Naive B cell (primary cell): Measurements from ENCODE around the gene GIMAP1. TPM values are rescaled to one million over a fixed set of nuclear protein-coding genes. Genes with fewer than 3 reads are reported as not detected.
A peak's percentile ranks its signal among the peaks of the same experiment; 100 is the strongest.

ENCODE experiments used
- ATAC-seq, 2 donors: fragments of 150-1000 bp; cut with Tn5 transposase; 2 replicates each; pipeline ENCODE4 v1.10.0; 2021; ENCODE audit warnings: low read depth in 2 of 2, mild to moderate bottlenecking in 2 of 2, moderate library complexity in 2 of 2
- DNase-seq: peaks from one replicate; pipeline ENCODE4 v3.0.0; 2022
- H3K27ac Mint-ChIP-seq, 6 donors: one replicate each; pipeline ENCODE4 v1.8.0; 2020 to 2022; ENCODE audit warnings: mild to moderate bottlenecking in 6 of 6, mixed read lengths in 6 of 6, moderate library complexity in 5 of 6, inconsistent platforms in 2 of 6
- H3K27me3 Mint-ChIP-seq, 3 donors: one replicate each; pipeline ENCODE4 v1.8.0; 2021 to 2022; ENCODE audit warnings: mixed read lengths in 3 of 3, mild to moderate bottlenecking in 1 of 3
- H3K36me3 Mint-ChIP-seq, 2 donors: one replicate each; pipeline ENCODE4 v1.8.0; 2020 to 2022; ENCODE audit warnings: mixed read lengths in 2 of 2, inconsistent platforms in 1 of 2, mild to moderate bottlenecking in 1 of 2
- H3K4me1 Mint-ChIP-seq, 3 donors: one replicate each; pipeline ENCODE4 v1.8.0; 2020 to 2022; ENCODE audit warnings: mixed read lengths in 3 of 3, inconsistent platforms in 1 of 3, mild to moderate bottlenecking in 1 of 3, moderate library complexity in 1 of 3
- H3K4me3 Mint-ChIP-seq, 8 donors: one replicate each; pipeline ENCODE4 v1.8.0; 2020 to 2022; ENCODE audit warnings: mild to moderate bottlenecking in 8 of 8, mixed read lengths in 8 of 8, moderate library complexity in 8 of 8, inconsistent platforms in 2 of 8
- H3K9me3 Mint-ChIP-seq, 7 donors: one replicate each; pipeline ENCODE4 v1.8.0; 2020 to 2022; ENCODE audit warnings: mixed read lengths in 7 of 7, mild to moderate bottlenecking in 5 of 7, inconsistent platforms in 2 of 7, moderate library complexity in 1 of 7
- polyA plus RNA-seq, 6 donors: library from polyadenylated mRNA; unstranded; fragments of 300-500 nt; fragmentation: Illumina TruSeq; gene quantifications; one replicate each; pipeline ENCODE4 v1.2.3, GENCODE V29; 2021; ENCODE audit warnings: low read depth in 6 of 6

The GIMAP1 gene
- polyA plus RNA-seq, 6 donors from 2014 or later = 0.58 to 1.8 (median 0.92) TPM

DNA sequence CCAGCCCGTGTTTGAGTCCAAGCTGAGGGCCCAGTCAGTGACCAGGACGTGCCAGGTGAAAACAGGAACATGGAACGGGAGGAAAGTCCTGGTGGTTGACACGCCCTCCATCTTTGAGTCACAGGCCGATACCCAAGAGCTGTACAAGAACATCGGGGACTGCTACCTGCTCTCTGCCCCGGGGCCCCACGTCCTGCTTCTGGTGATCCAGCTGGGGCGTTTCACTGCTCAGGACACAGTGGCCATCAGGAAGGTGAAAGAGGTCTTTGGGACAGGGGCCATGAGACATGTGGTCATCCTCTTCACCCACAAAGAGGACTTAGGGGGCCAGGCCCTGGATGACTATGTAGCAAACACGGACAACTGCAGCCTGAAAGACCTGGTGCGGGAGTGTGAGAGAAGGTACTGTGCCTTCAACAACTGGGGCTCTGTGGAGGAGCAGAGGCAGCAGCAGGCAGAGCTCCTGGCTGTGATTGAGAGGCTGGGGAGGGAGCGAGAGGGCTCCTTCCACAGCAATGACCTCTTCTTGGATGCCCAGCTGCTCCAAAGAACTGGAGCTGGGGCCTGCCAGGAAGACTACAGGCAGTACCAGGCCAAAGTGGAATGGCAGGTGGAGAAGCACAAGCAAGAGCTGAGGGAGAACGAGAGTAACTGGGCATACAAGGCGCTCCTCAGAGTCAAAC, 26.0 kb downstream of the GIMAP1 start:
- DNase-seq = no peak
- Mint-ChIP-seq H3K36me3 (no peaks in the 10 kb centered on the region), H3K4me1 (peaks cover 2 to 7% (median 3%) of the 10 kb centered on the region in 3 donors)

DNA sequence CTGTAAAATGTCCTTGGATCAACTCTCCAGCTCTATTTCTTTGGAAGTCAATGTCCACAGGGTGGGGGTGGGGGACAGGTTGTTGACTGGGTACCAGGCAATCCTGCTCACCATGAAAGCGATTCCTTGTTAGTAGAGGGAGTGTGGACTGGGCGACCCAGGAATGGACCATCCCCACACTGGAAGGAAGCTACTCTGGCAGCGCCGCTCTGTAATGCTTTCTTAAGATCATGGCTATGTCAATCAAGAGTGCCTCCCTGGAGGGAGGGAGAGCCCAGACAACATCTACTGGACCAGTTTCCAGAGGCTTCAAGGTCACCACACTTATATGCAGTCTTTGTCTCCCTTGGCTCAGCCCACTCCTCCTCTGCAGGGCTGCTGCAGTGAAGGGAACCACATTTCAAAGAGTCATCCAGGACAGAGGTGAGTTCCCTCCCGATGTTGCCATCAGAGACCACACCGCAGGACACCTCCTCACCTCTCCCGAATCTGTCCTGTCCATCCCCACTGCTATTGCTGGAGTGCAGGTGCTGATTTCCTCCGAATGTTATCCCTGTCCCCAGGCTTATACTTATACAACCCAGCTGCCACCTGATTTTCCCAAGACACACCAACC, 27.7 kb downstream of the GIMAP1 start:
- DNase-seq (no peak), ATAC-seq (no peak)
- Mint-ChIP-seq H3K36me3 (no peaks in the 10 kb centered on the region), H3K4me3 (no peak overlapping the region), H3K27me3 (peaks cover 19 to 33% (median 32%) of the 10 kb centered on the region in 3 donors), H3K9me3 (peaks cover 0 to 11% (median 0%) of the 10 kb centered on the region in 7 donors), H3K4me1 (peaks cover 0 to 2% (median 0%) of the 10 kb centered on the region in 3 donors), H3K27ac (peak overlapping the region in 1 of 6 donors; percentile 63)

More for the DNA sequence above, 26.0 kb downstream of the GIMAP1 start:
- H3K9me3 Mint-ChIP-seq = peaks cover 0 to 11% (median 0%) of the 10 kb centered on the region in 7 donors
- H3K4me3 Mint-ChIP-seq = no peak overlapping the region
- no peak for ATAC-seq
- H3K27me3 Mint-ChIP-seq = peaks cover 28 to 40% (median 30%) of the 10 kb centered on the region in 3 donors
- H3K27ac Mint-ChIP-seq = peak overlapping the region in 1 of 6 donors; percentile 7

DNA sequence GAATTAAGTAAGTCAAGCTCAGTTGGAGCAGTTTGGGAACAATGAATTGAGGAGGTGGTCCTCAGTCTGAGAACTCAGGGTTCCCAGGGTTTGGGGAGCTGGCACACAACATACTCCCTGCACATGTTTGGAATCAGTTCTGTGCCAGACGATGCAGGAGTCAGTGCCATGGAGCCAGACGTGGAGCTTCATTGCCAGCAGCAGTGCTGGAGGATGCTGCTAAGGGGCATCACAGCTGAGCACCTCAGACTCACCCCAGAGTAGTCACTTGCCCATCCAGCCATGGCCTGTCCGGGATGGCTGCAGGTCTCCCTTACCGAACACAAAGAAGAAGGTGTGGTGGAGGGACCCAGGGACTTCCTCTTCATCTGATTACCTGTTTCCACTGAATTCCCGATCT, 28.7 kb downstream of the GIMAP1 start:
- ATAC-seq (no peak), DNase-seq (no peak)
- Mint-ChIP-seq H3K4me3 (no peak overlapping the region), H3K27me3 (peaks cover 15 to 30% (median 27%) of the 10 kb centered on the region in 3 donors), H3K9me3 (peaks cover 0 to 10% (median 0%) of the 10 kb centered on the region in 7 donors), H3K36me3 (no peaks in the 10 kb centered on the region), H3K4me1 (peaks cover 0 to 2% (median 0%) of the 10 kb centered on the region in 3 donors), H3K27ac (no peak overlapping the region)

DNA sequence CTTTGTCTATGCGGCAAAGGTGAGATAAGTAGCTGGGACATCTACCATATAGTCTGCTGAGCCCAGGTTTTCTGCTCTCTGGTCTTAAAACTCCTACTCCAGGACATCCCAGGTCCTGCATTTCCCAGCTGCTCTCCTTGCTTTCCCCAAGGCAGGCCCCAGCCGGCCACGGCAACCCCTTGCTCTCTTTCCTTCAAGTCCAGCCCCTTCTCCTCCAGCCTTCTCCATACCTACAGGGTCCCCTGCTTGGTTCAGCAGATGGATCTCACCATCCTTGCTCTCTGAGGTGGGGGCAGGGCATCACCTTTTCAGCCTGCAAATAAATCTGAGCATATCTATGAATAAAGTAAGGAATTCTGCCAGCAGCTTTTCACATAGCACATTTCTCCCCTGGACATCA, 29.5 kb downstream of the GIMAP1 start:
- ATAC-seq (no peak), DNase-seq (no peak)
- peaks cover 15 to 30% (median 27%) of the 10 kb centered on the region in 3 donors for H3K27me3 Mint-ChIP-seq
- H3K36me3 Mint-ChIP-seq = no peaks in the 10 kb centered on the region
- no peak overlapping the region for H3K4me3 Mint-ChIP-seq
- peaks cover 0 to 2% (median 0%) of the 10 kb centered on the region in 3 donors for H3K4me1 Mint-ChIP-seq
- H3K27ac Mint-ChIP-seq = peak overlapping the region in 1 of 6 donors; percentile 14
- H3K9me3 Mint-ChIP-seq = peaks cover 0 to 2% (median 0%) of the 10 kb centered on the region in 7 donors

DNA sequence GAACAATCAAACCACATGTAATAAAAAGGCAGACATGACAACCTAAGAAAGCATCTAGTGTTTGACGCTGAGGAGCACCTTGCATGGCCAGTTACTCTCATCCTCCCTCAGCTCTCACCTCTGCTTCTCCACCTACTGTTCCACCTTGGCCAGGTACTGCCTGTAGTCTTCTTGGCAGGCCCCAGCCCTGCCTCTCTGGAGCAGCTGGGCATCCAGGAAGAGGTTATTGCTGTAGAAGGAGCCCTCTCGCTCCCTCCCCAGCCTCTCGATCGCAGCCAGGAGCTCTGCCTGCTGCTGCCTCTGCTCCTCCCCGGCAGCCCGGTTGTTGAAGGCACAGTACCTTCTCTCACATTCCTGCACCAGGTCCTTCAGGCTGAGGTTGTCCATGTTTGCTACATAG, 30.5 kb downstream of the GIMAP1 start:
- peaks cover 0 to 2% (median 0%) of the 10 kb centered on the region in 3 donors for H3K4me1 Mint-ChIP-seq
- peak overlapping the region in 2 of 6 donors; percentile 42 to 61 for H3K27ac Mint-ChIP-seq
- DNase-seq = no peak
- no peaks in the 10 kb centered on the region for H3K9me3 Mint-ChIP-seq
- peaks cover 13 to 26% (median 21%) of the 10 kb centered on the region in 3 donors for H3K27me3 Mint-ChIP-seq
- ATAC-seq = no peak
- no peaks in the 10 kb centered on the region for H3K36me3 Mint-ChIP-seq
- H3K4me3 Mint-ChIP-seq = no peak overlapping the region

DNA sequence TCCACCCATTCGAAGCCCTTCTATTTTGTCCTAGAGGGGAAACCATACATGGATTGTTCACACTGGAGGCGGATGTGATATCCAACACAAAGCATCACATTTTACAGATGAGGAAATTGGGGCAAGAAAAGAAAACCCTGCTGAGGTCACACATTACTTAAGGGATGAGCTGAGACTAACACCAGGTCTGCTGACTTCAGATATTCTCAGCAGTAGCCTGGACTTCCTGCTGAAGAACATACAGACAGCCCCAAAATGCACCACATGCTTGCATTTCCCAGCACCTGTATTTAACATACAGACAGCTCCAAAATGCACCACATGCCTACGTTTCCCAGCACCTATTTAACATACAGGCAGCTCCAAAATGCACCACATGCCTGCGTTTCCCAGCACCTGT, 32.0 kb downstream of the GIMAP1 start:
- Mint-ChIP-seq H3K4me1 (peaks cover 0 to 2% (median 0%) of the 10 kb centered on the region in 3 donors), H3K27me3 (peaks cover 11 to 19% (median 14%) of the 10 kb centered on the region in 3 donors), H3K4me3 (no peak overlapping the region), H3K9me3 (no peaks in the 10 kb centered on the region), H3K36me3 (no peaks in the 10 kb centered on the region), H3K27ac (no peak overlapping the region)
- ATAC-seq (no peak), DNase-seq (no peak)

DNA sequence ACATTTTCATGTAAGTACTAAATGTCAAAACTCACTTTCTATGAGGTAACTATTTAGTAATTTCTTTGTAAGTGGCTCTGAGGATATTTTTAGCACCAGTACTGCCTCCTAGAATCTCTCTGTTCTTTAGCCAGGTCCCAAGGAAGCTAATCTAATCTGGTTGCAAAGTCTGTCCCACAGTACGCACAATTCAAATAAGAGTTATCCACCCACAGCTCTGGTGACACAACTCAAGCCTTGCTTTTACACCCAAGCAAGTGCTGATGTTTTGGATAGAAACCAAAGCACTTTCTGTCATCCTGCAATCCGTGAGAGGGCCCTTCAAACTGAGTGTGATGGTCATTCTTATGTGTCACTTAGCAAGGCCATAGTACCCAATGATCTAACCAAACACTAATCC, 35.3 kb downstream of the GIMAP1 start:
- DNase-seq (no peak), ATAC-seq (no peak)
- no peaks in the 10 kb centered on the region for H3K9me3 Mint-ChIP-seq
- H3K27ac Mint-ChIP-seq = no peak overlapping the region
- H3K36me3 Mint-ChIP-seq = no peaks in the 10 kb centered on the region
- H3K27me3 Mint-ChIP-seq = peaks cover 3 to 18% (median 12%) of the 10 kb centered on the region in 3 donors
- peaks cover 11 to 13% (median 11%) of the 10 kb centered on the region in 3 donors for H3K4me1 Mint-ChIP-seq
- no peak overlapping the region for H3K4me3 Mint-ChIP-seq

DNA sequence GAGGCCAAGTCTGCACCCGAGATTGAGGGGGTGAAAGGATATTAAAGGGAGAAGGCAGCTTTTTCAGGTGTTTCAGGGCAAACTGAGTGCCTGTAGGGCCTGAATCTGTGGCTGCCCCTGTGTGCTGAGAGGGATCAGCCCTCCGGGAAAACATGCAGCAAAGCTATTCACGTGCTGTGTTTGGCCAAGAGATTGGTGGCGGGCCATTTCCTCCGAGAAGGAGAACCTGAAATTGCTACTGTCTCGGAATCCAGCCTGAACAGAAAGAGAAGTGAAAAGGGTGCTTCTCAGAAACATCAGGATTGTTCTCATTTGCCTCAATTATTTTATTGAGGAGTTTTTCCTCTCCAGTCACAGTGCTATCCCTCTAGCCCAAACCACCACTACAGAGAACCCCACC, 36.8 kb downstream of the GIMAP1 start:
- Mint-ChIP-seq H3K4me3 (no peak overlapping the region), H3K27me3 (peaks cover 0 to 12% (median 5%) of the 10 kb centered on the region in 3 donors), H3K27ac (peak overlapping the region in 1 of 6 donors; percentile 87), H3K36me3 (no peaks in the 10 kb centered on the region), H3K4me1 (peaks cover 11 to 13% (median 11%) of the 10 kb centered on the region in 3 donors), H3K9me3 (no peaks in the 10 kb centered on the region)
- no peak for ATAC-seq
- DNase-seq = no peak

DNA sequence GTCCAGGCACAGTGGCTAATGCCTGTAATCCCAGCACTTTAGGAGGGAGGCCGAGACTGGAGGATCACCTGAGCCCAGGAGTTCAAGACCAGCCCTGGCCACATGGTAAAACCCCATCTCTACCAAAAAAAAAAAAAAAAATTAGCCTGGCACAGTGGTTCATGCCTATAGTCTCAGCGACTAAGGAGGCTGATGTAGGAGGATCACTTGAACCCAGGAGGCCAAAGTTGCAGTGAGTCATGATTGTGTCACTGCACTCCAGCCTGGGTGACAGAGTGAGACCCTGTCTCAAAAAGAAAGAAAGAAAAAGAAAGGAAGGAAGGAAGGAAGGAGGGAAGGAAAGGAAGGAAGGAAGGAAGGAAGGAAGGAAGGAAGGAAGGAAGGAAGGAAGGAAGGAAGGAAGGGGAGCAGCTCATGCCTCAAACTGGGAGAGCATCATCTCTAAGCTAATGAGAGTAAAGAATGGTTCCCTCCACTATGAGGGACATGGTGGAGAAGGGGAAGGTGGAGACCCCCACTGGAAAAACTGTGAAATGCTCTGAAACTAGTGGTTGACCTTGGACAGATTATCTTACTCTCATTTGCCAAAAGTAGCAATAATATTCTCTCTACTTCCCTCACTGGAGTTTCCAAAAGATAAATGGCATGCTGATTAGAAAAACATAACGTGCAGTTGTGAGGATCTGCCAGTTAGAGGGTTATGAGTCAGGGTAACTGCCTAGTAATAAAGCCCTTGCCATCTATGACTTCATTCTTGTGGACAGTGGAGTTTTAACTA, 37.6 kb downstream of the GIMAP1 start:
- peaks cover 11 to 13% (median 11%) of the 10 kb centered on the region in 3 donors for H3K4me1 Mint-ChIP-seq
- no peak overlapping the region for H3K4me3 Mint-ChIP-seq

DNA sequence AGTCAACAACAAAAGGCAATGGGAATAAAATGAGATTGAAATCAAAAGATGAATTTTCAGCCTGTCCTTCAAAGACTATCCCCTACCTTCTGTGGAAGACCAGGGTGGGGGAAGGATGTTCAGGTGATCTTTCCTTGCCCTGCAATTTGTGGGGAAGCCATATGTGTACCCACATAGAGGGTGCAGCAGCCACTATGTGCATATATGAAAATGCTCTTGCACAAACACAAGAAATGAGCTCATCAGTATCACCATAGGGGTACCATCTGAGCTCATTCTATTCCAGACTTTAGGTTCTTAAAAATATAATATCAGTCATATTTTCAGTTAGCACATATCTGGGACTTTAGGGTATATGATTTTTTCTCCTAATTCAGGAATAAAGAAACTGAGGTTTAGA, 38.5 kb downstream of the GIMAP1 start:
- H3K9me3 Mint-ChIP-seq = peaks cover 0 to 3% (median 0%) of the 10 kb centered on the region in 7 donors
- H3K36me3 Mint-ChIP-seq = no peaks in the 10 kb centered on the region
- peaks cover 11 to 13% (median 11%) of the 10 kb centered on the region in 3 donors for H3K4me1 Mint-ChIP-seq
- ATAC-seq (no peak), DNase-seq (no peak)
- H3K27ac Mint-ChIP-seq = peak overlapping the region in 2 of 6 donors; percentile 32 to 70
- H3K4me3 Mint-ChIP-seq = peak overlapping the region in 1 of 8 donors; percentile 40
- peaks cover 0 to 7% (median 4%) of the 10 kb centered on the region in 3 donors for H3K27me3 Mint-ChIP-seq

More for the DNA sequence above, 37.6 kb downstream of the GIMAP1 start:
- Mint-ChIP-seq H3K27ac (peak overlapping the region in 1 of 6 donors; percentile 66), H3K9me3 (no peaks in the 10 kb centered on the region), H3K27me3 (peaks cover 0 to 12% (median 4%) of the 10 kb centered on the region in 3 donors), H3K36me3 (no peaks in the 10 kb centered on the region)
- ATAC-seq (peak; percentile 27 to 41), DNase-seq (no peak)

DNA sequence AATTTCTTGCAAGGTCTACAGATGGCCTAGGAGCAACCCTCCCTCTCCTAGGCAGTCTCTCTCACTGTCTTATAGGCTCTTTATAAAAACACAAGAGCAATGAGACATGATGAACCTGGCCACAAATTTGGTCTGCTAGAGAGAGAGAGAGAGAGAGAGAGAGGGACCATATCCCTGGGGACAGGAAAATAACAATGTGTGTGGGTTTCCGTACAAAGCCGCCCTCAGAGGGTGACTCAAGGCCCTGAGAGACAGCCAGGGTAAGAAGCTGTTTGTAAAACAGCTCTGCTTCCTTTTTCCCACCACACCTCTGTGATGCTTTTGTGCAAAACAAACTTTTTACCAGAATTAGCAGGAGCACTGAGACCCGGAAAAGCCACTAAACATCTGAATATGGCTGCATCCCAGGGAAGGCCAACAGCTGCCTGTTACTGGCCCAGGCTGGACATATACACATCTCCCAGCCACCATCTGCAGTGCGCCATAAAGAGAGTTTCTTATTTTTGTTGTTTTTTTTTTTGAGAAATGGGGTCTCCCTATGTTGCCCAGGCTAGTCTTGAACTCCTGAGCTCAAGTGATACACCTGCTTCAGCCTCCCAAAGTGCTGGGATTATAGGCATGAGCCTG, 39.2 kb downstream of the GIMAP1 start:
- Mint-ChIP-seq H3K27ac (peak overlapping the region in 3 of 6 donors; percentile 7 to 70 (median 32)), H3K36me3 (no peaks in the 10 kb centered on the region), H3K27me3 (peaks cover 0 to 7% (median 4%) of the 10 kb centered on the region in 3 donors), H3K9me3 (peaks cover 0 to 7% (median 0%) of the 10 kb centered on the region in 7 donors), H3K4me1 (peaks cover 11 to 13% (median 11%) of the 10 kb centered on the region in 3 donors), H3K4me3 (peak overlapping the region in 2 of 8 donors; percentile 17 to 40)
- ATAC-seq (no peak), DNase-seq (no peak)

DNA sequence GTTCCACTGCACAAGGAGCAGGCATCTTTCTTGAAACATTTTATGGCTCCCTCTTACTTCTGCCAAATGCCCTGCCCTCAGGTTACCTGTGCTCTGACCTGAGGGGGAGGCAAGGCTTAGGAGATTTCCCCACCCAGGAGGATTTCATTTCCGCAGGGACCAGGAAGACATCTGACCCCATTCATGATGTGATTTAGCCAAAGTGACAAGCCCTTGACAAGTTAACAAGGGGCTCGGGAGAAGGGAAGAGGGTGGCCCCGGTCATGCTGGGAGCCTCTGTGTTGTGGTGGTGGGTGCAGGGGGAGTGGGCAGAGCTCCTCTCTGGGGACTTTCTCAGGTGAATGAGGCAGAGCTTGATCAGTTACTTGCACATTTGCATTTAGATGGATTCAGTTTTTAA, 39.8 kb downstream of the GIMAP1 start:
- no peaks in the 10 kb centered on the region for H3K36me3 Mint-ChIP-seq
- peaks cover 0 to 8% (median under 1%) of the 10 kb centered on the region in 7 donors for H3K9me3 Mint-ChIP-seq
- peaks cover 0 to 7% (median 5%) of the 10 kb centered on the region in 3 donors for H3K27me3 Mint-ChIP-seq
- H3K4me1 Mint-ChIP-seq = peaks cover 11 to 13% (median 11%) of the 10 kb centered on the region in 3 donors
- no peak for ATAC-seq
- peak overlapping the region in 3 of 6 donors; percentile 12 to 37 (median 25) for H3K27ac Mint-ChIP-seq
- H3K4me3 Mint-ChIP-seq = no peak overlapping the region
- DNase-seq = no peak

DNA sequence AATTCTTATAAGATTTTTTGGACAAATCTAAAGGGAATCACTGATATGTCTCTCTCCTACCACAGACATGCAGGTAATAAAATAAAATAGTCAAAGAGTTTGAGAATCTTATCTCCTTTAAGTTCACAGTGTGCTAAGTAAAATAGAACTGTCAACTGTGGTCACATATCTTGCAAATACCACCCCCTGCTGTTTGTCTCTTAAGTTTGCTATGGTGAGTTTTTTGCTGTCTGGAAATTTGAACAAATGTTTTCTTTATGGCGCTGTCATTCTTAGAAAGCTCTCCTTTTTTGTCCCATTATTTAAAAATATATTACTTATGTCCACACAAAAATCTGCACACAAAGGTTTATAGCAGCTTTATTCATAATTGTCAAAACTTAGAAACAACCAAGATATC, 40.4 kb downstream of the GIMAP1 start:
- ATAC-seq (no peak), DNase-seq (no peak)
- peaks cover 0 to 11% (median 7%) of the 10 kb centered on the region in 3 donors for H3K27me3 Mint-ChIP-seq
- no peak overlapping the region for H3K27ac Mint-ChIP-seq
- peaks cover 11 to 13% (median 11%) of the 10 kb centered on the region in 3 donors for H3K4me1 Mint-ChIP-seq
- no peak overlapping the region for H3K4me3 Mint-ChIP-seq
- no peaks in the 10 kb centered on the region for H3K36me3 Mint-ChIP-seq
- H3K9me3 Mint-ChIP-seq = peaks cover 0 to 14% (median 8%) of the 10 kb centered on the region in 7 donors
